HG03095 (cell line): Measurements from ENCODE around the gene AASS.

Experiments used
- ATAC-seq: cut with Tn5 transposase; IDR thresholded peaks from one replicate; pipeline ENCODE4 v1.9.1; 2021; ENCODE audit warnings: moderate library complexity; ENCODE audit not compliant: unreplicated experiment

The AASS gene

GRCh38 chr7:122123746-122124145 is 20.3 kb downstream of the AASS start:
- no peak for ATAC-seq

DNA sequence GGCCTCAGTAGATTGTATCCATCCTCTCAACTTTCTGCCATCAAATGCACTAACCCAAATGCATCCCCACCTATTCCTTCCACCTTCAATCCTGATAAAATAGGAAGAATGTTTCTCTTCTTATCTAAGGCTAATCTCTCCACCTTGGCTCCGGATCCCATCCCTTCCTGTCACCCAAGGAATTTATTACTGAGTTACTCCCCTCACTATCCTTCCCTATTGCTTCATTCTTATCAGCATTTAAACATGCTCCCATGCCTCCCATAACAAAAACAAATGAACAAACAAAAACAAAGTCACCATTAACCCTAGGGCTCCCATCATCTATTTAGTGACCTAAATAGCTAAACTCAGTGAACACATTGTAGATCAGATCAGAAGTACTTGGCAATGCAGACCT is 25.3 kb downstream of the AASS start:
- no peak for ATAC-seq

DNA sequence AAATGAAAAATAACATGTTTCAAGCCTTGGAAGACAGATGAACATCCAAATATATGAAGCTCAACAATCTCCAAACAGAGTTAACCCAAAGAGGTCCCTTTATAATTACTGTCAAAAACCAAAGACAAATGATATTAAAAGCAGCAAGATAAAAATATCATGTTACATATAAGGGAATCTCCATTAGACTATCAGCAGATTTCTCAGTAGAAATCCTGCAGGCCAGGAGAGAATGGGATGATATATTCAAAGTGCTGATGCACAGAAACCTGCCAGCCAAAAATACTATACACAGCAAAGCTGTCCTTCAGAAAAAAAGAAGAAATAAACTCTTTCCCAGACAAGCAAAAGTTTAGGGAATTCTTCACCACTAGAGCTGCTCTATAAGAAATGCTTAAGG is 41.0 kb downstream of the AASS start:
- ATAC-seq, result no peak

GRCh38 chr7:122100021-122100420 is 44.0 kb downstream of the AASS start:
- ATAC-seq, result no peak

- no peak for ATAC-seq
Observed at GRCh38 chr7:122095642-122096041, 48.4 kb downstream of the AASS start.

GRCh38 chr7:122094549-122094948 is 49.5 kb downstream of the AASS start:
- ATAC-seq, result no peak

- peak; percentile 97 for ATAC-seq
Observed at GRCh38 chr7:122092964-122093797, 50.9 kb downstream of the AASS start.

DNA sequence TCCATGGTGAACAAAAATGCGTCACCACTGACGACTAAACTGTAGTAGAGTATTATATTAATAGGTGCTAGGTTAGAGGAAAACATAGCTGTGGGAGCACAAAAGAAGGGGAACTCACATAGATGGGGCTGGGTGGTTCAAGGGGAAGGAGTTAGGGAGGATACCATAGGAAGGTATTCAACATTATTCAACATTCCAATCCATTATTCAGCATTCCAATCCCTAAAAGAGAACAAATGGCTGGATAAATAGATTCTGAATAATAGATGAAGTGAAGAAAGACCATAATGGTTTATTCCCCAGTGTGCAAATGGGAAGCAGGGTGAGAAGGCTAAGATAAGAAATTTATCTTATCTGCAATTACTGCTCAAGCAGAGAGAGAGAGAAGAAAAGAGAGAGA is 61.4 kb downstream of the AASS start:
- ATAC-seq, result no peak

GRCh38 chr7:122082160-122082559 is 61.9 kb downstream of the AASS start:
- ATAC-seq, result no peak

DNA sequence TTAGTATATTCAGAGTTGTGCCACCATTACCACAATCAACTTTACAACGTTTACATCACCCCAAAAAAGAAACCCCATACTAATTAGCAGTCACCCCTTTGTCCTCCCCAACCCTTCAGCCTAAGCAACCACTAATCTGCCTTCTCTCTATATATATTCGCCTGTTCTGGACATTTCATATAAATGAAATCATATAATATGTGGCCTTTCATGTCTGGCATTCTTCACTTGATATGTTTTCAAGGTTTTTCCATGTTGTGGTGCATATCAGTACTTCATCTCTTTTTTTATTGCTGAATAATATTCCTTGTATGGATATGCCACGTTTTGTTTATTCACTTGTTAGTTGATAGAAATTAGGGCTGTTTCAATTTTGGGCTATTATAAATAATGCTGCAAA is 70.4 kb downstream of the AASS start:
- no peak for ATAC-seq

- ATAC-seq, result no peak
Observed at GRCh38 chr7:122072924-122073599, 71.0 kb downstream of the AASS start.

DNA sequence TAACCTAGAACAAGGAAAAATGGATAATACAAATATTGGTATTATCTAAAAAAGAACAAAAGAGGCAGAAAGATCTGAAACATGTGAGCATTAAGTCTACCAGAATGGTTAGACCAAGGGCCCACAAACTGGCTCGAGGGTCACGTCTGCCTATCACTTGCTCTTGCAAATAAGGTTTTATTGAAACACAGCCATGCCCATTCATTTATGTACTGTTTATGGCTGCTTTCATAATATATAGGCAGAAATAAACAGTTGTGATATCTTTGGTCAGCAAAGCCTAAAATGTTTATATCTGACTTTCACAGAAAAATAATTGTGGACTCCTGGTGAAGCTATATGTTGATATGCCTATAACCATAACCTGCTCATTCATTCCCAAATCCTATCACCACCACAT is 71.8 kb downstream of the AASS start:
- ATAC-seq, result no peak

GRCh38 chr7:122070834-122071233 is 73.2 kb downstream of the AASS start:
- ATAC-seq, result no peak

GRCh38 chr7:122070062-122070461 is 74.0 kb downstream of the AASS start:
- ATAC-seq, result no peak

GRCh38 chr7:122068999-122069398 is 75.0 kb downstream of the AASS start:
- ATAC-seq, result no peak

GRCh38 chr7:122068046-122068445 is 76.0 kb downstream of the AASS start:
- ATAC-seq, result no peak

GRCh38 chr7:122067077-122067476 is 77.0 kb downstream of the AASS start:
- ATAC-seq, result no peak

GRCh38 chr7:122064971-122065370 is 79.1 kb downstream of the AASS start:
- ATAC-seq, result no peak

- ATAC-seq, result no peak
Observed at GRCh38 chr7:122063146-122063545, 80.9 kb downstream of the AASS start.

- no peak for ATAC-seq
Observed at GRCh38 chr7:122059542-122059941, 84.5 kb downstream of the AASS start.

- no peak for ATAC-seq
Observed at GRCh38 chr7:122056977-122057376, 87.1 kb downstream of the AASS start.

- no peak for ATAC-seq
Observed at GRCh38 chr7:122055073-122055472, 89.0 kb downstream of the AASS start.
